8988T (cell line): ENCODE measurements around the gene FASN.
"Not testable (repeated sequence)": the region's sequence is repeated elsewhere in the genome, so short reads cannot be mapped to it uniquely, and the experiment has no call there.

ENCODE experiments used
- DNase-seq: peaks from one replicate; pipeline ENCODE4 v3.0.0; 2011

FASN gene

DNA sequence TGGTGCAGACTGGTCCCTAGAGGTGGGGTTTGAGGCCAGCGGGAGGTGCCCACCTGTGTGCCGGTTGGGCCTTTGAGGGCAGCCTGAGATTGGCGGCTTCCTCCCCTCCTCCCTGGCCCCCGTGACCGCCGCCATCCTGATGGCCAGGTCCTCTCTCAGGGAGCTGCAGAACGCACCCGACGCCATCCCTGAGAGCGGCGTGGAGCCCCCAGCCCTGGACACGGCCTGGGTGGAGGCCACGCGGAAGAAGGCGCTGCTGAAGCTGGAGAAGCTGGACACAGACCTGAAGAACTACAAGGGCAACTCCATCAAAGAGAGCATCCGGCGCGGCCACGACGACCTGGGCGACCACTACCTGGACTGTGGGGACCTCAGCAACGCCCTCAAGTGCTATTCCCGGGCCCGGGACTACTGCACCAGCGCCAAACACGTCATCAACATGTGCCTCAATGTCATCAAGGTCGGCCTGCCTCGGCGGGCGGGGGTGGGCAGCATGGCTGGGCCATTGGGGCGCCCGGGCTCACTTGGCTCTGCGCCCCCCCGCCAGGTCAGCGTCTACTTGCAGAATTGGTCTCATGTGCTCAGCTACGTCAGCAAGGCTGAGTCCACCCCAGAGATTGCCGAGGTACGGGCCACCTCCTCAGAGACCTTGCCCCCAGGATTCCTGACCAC lies 43.5 kb downstream of the FASN start:
- DNase-seq, result no peak

- no peak for DNase-seq
These were observed 44.3 kb downstream of the FASN start for GRCh38 chr17:82053556-82054263.

DNA sequence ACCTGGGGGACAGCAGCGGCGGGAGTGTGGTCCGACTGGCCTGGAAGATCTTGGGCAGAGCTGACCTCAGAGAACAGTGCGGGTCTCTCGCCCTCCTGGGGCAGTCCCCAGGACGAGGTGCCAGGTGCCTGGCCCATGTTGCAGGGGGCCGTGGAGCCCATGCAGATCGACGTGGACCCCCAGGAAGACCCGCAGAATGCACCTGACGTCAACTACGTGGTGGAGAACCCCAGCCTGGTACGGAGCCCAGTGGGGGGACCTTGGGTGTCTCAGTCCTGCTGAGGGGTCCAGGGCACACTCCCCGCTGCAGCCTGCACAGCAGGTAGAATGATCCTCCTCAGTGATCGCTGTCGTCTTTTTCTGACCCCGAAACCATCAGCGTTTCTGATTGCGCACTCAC lies 44.9 kb downstream of the FASN start:
- DNase-seq, result no peak

- DNase-seq, result no peak
These were observed 45.4 kb downstream of the FASN start for GRCh38 chr17:82052638-82053059.

- DNase-seq, result peak; percentile 96
These were observed 46.0 kb downstream of the FASN start, which contains the start of the genes GPS1 and RFNG for GRCh38 chr17:82051776-82052637. Gene GPS1, plus strand, starts transcription at chr17:82051898. Its CDS starts 34 bp downstream, at chr17:82051932. Gene RFNG, minus strand, starts transcription at chr17:82051811. Its CDS starts 45 bp downstream, at chr17:82051766.

DNA sequence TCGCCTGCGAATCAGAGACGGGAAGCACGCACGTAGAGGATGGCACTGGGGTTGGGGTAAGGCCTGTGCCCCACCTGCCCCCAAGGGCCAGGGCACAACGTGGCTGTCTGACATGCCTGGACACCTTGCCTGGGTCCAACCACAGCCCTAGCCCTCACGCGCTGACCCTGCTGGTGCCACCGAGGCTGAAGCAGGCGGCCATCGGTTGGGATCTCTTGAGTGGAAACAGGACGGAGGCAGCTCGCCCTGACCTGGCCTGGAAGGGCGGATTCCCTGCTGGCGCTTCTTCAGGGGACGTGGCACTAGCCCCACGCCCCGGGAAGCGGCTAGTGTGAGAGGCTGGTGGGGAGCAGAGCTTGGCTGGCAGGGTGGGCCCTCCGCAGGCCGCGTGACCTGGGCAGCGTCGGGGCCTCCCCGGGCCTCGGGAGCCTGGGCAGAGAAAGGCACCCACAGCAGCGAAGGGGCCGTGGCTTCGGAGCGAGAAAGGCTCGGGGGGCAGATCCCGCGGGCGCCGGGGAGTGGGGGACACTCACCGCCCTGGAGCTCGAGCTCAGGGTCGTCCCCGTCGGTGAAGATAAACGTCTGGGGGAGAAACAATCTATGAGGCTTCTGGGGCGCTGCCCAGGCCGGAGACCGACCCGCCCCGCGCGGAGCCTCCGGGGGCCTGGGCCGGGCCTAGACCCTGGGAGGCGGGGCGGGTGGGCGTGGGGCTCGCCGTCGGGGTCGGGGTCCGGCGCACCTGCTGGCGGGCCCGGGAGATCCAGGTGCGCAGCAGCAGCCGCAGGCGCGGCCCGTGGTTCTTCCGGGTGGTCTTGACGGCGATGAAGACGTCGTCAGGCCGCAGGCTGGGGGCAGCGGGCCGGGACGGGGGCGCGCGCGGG lies 47.0 kb downstream of the FASN start:
- no peak for DNase-seq

DNA sequence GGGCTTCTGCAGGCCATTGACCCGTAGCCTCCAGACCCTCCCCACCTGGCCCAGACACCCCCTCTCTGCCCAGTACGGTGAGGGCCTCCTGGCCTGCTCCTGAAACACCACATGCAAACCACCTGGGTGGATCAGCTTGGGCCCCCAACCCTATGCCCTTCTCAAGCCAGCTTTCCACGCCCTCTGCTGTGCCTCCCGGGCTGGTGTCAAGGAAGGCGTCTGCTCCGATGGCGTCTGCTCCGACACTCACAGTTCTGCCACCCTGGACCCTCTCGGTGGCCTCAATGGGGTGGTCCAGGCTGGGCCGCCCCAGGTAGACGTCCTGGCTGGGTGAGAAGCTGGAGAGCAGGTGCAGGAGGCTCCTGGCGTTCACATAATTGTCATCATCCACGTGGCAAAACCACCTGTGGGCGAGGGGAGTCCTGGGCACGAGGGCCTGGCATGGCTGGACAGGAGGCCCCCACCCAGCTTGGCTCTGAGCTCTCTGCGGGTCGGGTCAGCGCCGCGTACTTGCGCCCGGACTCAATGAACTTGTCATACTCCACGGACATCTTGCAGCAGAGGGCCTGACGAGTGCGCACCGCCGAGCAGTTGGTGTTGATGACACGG lies 47.8 kb downstream of the FASN start:
- no peak for DNase-seq

DNA sequence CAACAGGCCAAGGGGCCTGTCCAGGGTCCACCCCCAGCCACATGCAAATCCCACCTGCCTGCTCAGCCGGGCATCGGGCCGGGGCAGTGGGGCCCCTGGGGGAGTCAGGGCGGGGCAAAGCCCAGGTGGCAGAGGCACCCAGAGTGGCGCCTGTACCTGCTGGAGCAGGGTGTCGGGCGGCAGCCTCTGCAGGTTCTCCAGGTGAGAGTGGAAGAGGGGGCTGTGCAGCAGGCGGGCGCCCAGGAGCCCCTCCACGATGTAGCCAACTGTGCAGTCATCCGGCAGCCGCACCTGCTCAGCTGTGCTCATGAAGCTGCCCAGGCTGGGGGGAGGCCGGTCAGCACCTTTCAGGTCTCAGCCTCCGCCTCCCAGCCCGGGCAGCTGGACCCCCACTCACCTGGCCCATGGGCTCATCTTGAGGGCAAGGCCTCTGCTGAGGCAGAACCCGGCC lies 48.5 kb downstream of the FASN start:
- no peak for DNase-seq

GRCh38 chr17:82049106-82049505 lies 48.9 kb downstream of the FASN start:
- DNase-seq, result no peak

DNA sequence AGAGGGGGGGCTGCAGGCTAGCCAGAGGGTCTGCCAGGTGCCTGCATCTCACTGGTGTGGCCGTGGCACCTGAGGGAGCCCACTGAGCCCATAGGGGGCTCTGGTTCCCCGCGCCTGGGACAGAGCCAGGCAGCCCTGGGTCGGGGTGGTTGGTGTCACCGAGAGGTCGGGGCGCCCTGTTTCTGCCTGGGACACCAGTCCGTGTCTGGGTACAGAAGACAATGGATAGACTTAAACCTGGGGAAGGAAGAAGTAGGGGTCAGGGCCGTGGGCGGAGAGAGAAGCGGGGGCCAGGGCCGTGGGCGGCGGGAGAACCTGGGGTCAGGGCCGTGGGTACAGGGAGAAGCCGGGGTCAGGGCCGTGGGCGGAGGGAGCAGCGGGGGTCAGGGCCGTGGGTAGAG lies 49.5 kb downstream of the FASN start:
- no peak for DNase-seq

DNA sequence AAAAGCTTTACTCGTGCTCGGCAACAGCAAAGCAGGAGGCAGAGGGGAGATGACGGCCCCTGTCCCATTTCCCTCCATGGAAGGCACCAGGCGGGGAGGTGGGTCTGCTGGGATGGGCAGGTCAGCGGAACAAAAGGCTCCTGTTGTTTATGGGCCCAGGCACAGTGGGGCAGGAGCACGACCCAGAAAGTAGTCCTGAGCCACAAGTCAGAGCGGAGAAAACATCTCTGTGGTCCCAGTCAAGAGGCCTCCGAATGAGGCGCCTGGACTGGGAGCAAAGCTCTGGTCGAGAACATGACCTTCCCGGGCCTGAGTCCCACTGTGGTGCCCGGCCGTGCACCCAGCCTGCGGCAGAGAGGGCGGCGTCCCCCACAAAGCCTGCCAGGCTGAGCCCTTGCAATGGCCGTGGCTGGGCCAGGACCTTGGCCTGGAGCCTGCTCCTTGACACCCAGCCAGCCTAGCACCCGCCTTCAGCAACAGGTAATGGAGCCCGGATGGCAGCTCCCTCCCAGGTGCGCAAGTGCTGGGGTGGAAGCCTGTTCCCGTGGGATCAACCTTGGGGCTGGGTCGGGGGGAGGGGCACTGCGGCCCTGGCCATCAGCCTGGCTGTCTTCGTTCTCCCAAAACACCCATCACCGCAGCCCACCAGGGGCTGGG lies 50.0 kb downstream of the FASN start:
- DNase-seq, result no peak

- no peak for DNase-seq
These were observed 50.7 kb downstream of the FASN start for GRCh38 chr17:82047379-82047778.

- DNase-seq, result no peak
These were observed 51.1 kb downstream of the FASN start for GRCh38 chr17:82046903-82047302.

DNA sequence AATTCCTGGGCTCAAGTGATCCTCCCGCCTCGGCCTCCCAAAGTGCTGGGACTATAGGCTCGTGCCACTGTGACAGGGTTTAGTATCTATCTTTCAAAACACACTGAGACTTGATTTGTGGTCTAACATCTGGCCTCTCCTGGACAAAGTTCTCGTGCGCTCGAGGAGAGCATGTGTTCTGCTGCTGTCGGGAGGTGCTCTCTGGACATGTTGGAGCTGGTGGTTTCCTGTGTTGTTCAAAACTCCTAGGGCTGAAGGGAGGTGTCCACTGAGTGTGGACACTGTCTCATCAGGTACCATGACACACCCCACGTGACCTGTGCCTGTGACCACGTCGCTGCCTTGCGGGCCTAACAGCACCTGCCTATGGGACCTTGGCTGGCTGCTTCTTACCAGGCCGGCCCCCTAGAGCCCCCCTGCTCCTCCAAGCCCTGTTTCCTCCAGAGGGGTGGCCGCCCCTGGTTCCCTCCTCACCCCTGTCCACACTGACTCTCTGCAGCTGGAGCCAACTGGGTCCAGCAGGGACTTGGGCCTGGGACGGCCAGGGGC lies 52.0 kb downstream of the FASN start:
- DNase-seq, result no peak

- DNase-seq, result no peak
These were observed 54.5 kb downstream of the FASN start for GRCh38 chr17:82043507-82043906.

DNA sequence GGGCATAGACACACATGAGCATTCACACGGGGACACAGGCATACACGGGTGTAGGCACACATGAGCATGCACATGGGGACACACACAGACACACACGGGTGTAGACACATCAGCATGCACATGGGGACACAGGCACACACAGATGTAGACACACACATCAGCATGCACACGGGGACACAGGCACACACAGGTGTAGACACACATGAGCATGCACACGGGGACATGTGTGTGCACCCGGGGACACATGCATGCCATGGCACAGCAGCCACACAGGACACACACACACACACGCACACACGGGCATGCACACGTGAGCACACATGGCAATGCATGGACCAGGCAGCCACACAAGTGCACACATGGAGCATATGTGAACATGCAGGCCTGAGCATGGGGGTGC lies 55.4 kb downstream of the FASN start:
- no peak for DNase-seq

DNA sequence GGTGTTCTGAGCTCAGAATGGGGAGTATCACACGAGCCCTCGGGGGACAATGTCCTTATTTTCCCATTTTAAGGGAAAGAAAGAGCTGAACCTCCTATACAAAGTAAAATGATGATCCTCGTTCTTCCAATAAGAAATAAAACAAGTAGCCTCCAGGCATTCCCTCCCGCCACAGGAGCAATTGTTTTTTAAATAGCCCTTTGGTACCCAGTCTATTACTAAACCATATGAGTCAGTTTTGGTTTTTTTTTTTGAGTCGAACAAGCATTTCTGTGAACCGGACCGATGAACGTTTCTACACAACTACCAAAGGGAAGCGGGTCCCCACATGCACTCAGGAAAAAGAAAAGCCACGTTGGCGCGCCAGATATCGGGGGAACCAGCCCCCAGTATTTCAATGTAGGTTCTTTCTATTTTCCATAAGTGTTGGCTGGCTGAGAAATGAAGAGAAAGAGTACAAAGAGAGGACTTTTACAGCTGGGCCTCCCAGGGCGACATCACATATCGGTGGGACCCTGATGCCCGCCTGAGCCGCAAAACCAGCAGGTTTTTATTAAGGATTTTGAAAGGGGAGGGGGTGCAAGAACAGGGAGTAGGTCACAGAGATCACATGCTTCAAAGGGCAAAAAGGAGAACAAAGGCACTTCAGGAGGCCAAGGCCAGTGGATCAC lies 56.8 kb downstream of the FASN start:
- DNase-seq, result no peak

GRCh38 chr17:82039695-82040299 lies 58.2 kb downstream of the FASN start:
- DNase-seq, result no peak

GRCh38 chr17:82038796-82039409 lies 59.1 kb downstream of the FASN start:
- DNase-seq, result not testable (repeated sequence)

- no peak for DNase-seq
These were observed 60.2 kb downstream of the FASN start for GRCh38 chr17:82037889-82038195.
